Measurements from ENCODE around the gene SLC17A2. TPM values are rescaled to one million over a fixed set of nuclear protein-coding genes. Genes with fewer than 3 reads are reported as not detected.

Gene SLC17A2
- total RNA-seq, 2 donors from 2014 or later = not detected

GRCh38 chr6:25927178-25927577 is 3.3 kb downstream of the SLC17A2 start:
- no peak for DNase-seq
- intact Hi-C loops (cut with DNase I) = no loop called here
- no peak for ATAC-seq

GRCh38 chr6:25925876-25926275 is 4.6 kb downstream of the SLC17A2 start:
- intact Hi-C loops (cut with DNase I) = no loop called here
- no peak for DNase-seq
- no peak for ATAC-seq

DNA sequence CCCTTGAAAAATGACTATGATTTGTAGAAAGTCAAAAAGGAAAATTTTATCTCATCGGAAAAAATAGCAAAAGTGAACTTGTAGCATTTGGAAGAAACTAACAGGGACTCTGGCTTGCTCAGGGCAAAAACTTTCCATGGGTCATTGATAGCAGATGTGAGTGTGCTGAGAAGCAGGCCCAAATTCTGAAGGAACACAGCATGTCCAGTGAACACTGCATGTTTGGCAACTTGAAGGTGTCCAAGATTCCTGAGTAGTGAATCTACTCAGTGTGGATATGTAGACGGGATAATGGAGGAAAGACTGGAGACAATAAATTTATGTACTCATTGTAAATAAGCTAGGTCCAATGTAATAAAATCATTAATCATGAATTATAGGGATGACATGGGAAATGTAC is 8.2 kb downstream of the SLC17A2 start:
- intact Hi-C loops (cut with DNase I) = no loop called here
- DNase-seq = peak; percentile 20
- peak in 1 of 2 donors; percentile 84 for ATAC-seq

- intact Hi-C loops (cut with DNase I) = no loop called here
- ATAC-seq (no peak), DNase-seq (no peak)
These were observed 8.8 kb downstream of the SLC17A2 start for GRCh38 chr6:25921525-25922203.

- intact Hi-C loops (cut with DNase I) = no loop called here
- DNase-seq = no peak
- no peak for ATAC-seq
These were observed 10.8 kb downstream of the SLC17A2 start for GRCh38 chr6:25919657-25920056.

- DNase-seq = no peak
- intact Hi-C loops (cut with DNase I) = no loop called here
- ATAC-seq = no peak
These were observed 12.3 kb downstream of the SLC17A2 start for GRCh38 chr6:25918083-25918683.

- intact Hi-C loops (cut with DNase I) = no loop called here
These were observed 13.6 kb downstream of the SLC17A2 start for GRCh38 chr6:25916789-25917490.

GRCh38 chr6:25916330-25916729 is 14.2 kb downstream of the SLC17A2 start:
- ATAC-seq (no peak), DNase-seq (no peak)
- intact Hi-C loops (cut with DNase I) = no loop called here

More at GRCh38 chr6:25916789-25917490, 13.6 kb downstream of the SLC17A2 start:
- DNase-seq (no peak), ATAC-seq (no peak)

DNA sequence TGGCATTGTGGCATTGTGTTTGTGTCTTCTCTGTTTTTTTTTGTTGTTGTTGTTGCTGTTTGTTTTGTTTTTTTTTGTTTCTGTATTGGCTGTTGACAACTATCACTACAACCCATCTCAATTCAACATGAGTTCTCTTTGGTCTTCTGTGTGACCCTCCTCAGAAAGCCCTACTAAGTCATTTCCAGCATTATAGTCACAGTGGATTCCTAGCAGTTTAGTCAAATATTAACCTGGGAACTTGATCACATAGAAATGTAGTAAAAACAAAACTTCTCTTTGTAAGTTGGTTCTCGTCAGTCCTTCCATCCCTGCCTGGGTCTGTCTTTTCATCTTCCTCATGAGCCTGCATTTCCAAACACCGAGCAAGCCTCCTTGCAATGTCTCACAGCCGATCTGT is 16.8 kb downstream of the SLC17A2 start:
- intact Hi-C loops (cut with DNase I) = no loop called here
- ATAC-seq = no peak
- DNase-seq = no peak

- DNase-seq (no peak), ATAC-seq (no peak)
- intact Hi-C loops (cut with DNase I) = no loop called here
These were observed 19.1 kb downstream of the SLC17A2 start for GRCh38 chr6:25911351-25911750.

DNA sequence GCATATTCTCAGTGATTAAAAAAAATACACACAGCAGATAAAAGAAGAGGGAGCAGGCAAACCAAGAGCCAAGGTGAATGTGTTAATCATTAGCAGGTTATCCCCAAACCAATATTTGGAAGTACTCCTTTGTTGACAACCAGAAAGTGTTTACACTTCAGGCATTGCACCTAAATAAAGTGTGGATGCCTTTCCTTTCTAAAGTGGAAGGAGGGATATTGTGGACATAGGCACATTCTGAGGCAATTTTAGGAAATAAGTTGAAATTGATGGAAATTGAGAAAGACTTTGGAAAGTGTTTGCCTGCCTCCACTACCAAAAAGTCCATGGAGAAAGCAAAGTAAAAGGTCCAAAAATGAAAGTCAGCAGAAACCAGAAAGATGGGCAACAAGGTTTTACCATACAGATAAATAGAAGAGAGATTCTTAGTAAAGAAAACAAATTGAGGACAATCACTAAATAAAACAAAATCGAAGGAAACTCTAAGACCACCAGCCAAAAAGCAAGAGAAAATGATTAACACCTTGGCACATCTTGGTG is 22.9 kb downstream of the SLC17A2 start:
- ATAC-seq (no peak), DNase-seq (no peak)
- intact Hi-C loops (cut with DNase I) = no loop called here

DNA sequence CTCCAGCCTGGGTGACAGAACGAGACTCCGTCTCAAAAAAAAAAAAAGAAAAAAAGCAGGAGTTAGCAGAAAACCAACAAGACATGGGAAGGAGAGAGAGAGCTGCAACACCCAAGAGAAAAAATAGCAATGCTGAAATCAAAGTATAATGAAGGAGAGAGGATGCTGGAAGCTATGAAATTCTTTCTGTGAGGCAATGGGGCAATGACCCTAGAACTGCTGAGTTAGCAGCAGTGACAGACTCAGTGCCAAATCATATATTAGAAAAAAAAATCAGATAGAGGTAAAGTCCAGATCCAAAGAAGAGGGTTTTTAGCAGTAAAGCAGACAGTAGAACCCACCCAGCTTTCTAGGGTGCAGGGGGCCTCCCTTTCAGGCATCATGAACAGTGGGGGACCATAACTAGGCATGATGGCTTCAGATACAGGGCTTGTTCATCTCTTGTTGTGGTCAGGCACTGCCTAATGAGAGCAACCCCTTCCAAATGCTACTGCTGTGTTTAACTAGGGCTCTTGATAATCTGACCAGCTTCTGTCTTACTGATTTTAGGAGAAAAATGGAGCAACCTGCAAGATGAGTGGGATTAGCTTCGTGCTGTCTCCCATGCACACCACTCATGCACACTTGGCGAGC is 26.9 kb downstream of the SLC17A2 start:
- ATAC-seq (no peak), DNase-seq (no peak)
- intact Hi-C loops (cut with DNase I) = no loop called here

DNA sequence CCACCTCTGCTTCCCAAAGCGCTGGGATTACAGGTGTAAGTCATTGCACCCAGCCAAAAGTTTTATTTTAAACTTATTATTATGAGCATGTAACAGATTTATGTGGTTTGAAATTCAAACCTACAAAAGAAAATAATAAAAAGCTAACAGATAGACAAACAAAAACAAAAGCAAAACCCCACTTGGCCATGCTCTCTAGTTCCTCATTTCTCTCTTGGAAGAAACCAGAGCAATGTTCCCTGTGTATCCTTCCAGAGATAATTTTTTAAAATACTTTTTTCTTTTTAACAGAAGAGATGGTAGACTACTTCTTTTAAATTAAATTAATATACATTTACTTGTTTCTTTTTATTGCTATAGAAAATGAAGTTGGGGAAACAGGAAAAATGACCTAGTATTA is 28.4 kb downstream of the SLC17A2 start:
- DNase-seq = no peak
- intact Hi-C loops (cut with DNase I) = no loop called here
- ATAC-seq = no peak

DNA sequence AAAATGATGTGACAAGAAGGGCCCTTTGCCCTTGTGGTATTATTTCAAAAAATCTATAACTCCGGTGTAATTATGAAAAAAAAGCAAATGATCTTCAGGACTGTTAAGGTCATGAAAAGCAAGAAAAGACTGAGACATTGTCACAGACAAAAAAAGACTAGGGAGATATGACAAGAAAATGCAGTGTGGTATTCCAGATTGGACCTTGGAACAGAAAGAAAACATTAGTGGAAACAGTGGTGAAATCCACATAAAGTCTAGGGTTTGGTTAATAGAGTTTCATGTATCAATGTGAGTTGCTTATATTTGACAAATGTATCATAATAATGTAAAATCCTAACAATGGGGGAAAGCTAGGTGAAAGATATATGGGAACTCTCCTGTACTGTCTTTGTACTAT is 29.6 kb downstream of the SLC17A2 start:
- DNase-seq (no peak), ATAC-seq (no peak)
- intact Hi-C loops (cut with DNase I) = no loop called here

DNA sequence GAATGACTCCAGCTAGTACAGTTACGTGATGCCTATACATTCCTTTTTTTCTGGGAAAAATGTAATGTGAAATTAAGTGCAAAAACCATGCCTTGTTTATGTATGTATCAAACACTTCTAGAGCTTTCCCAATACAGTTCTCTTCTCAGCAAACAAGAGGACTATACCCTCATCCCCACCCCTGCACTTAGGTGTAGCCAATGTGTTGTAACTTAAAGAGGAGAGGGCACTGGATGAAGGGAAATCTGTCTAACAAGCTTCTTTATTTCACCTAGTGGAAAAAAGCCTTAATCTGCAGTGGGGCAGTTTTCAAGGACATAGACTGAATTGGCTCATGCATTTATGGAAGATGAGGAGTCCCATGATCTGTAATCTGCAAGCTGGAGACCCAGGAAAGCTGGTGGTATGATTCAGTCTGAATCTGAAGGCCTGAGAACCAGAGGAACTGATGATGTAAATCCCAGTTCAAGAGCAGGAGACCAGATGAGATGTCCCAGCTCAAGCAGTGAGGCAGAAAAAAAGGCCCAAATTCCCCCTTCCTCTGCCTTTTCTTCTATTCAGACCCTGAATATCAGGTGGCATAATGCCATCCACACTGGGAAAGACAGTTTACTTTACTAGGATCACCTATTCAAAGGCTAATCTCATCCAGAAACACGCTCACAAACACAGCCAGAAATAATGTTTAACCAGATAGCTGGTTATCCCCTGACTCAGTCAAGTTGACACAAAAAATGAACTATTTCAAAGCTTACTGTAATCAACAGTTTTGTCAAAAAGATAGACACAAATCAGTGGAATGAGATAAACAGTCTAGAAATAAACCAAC is 30.7 kb downstream of the SLC17A2 start:
- intact Hi-C loops (cut with DNase I) = no loop called here
- no peak for ATAC-seq
- DNase-seq = no peak

- no peak for DNase-seq
- no peak for ATAC-seq
- intact Hi-C loops (cut with DNase I) = no loop called here
These were observed 31.4 kb downstream of the SLC17A2 start for GRCh38 chr6:25899123-25899522.

GRCh38 chr6:25898289-25898977 is 32.1 kb downstream of the SLC17A2 start:
- no peak for DNase-seq
- ATAC-seq = no peak
- intact Hi-C loops (cut with DNase I) = no loop called here

DNA sequence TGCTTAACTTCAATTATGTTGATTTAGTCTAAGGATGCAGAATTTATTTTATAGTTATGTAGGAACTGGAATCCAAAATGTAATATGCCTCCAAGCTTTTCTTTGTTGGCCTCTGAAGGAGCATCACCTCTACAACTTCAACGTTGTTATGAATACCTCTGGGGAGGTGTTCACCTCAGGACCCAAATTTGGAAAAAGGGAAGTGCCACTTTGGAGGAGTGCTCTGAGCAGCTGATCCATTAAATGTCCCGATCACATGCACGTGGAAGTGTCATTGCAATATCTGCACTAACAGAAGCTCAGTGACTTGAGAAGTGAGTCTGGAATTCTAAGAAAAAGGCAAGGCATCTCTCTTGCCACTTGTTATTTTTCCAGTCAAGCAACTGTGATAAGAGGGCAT is 34.2 kb downstream of the SLC17A2 start:
- ATAC-seq (no peak), DNase-seq (no peak)
- intact Hi-C loops (cut with DNase I) = no loop called here

DNA sequence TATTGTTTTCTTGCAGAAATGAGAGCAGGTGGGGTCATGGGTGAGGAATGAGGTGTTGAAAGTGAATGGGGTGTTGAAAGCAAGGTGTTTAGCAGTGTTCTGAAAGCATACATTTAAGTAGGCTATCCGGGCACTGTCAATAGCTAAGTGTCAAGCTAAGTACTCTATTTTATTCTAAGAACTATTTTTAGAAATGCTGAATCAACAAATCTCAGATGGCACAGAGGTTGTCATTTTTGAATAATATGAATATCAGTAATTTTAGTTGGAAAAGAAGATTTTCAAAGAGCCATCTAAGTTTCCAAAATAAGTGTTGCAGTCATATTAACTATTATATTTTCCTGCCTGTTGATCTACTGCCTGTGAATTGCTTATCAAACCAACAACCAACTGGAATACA is 34.7 kb downstream of the SLC17A2 start:
- intact Hi-C loops (cut with DNase I) = no loop called here
- no peak for ATAC-seq
- no peak for DNase-seq
